HepG2 (cell line): ENCODE measurements around the gene MAP3K9. TPM values are rescaled to one million over a fixed set of nuclear protein-coding genes. Genes with fewer than 3 reads are reported as not detected.

Source experiments
- ADNP ChIP-seq: sonication (generic); formaldehyde crosslinking; IDR thresholded peaks from 2 replicates; pipeline ENCODE4 v1.4.0; 2020; ENCODE audit warnings: missing genetic modification reagents
- ATF7 ChIP-seq, 2 experiments: fragments of 450-650 bp in 1 of 2; sonication (generic) in 1 of 2; formaldehyde crosslinking in 1 of 2; IDR thresholded peaks; 2 replicates each; pipeline versions ENCODE4 v1.4.0 to v1.6.1; 2016 to 2020; ENCODE audit warnings: antibody characterized with exemption in 1 of 2, mild to moderate bottlenecking in 1 of 2, missing genetic modification reagents in 1 of 2
- CCAR2 ChIP-seq: fragments of 200-400 bp; formaldehyde crosslinking; optimal IDR thresholded peaks from 2 replicates; pipeline ENCODE3; 2018; ENCODE audit warnings: low read depth, mild to moderate bottlenecking, low read length, moderate library complexity
- GTF3A ChIP-seq: sonication (generic); formaldehyde crosslinking; conservative IDR thresholded peaks from 2 replicates; pipeline ENCODE4 v1.4.0; 2020; ENCODE audit warnings: mild to moderate bottlenecking, missing genetic modification reagents
- KAT8 ChIP-seq: IDR thresholded peaks from 2 replicates; pipeline ENCODE4 v1.6.1; 2016; ENCODE audit warnings: missing genetic modification reagents, missing compliant biosample characterization
- NCOA2 ChIP-seq: sonication (generic); formaldehyde crosslinking; IDR thresholded peaks from 2 replicates; pipeline ENCODE4 v1.8.0; 2022; ENCODE audit warnings: inconsistent platforms
- PAXIP1 ChIP-seq: sonication (generic); formaldehyde crosslinking; conservative IDR thresholded peaks from 2 replicates; pipeline ENCODE4 v1.4.0; 2020; ENCODE audit warnings: mild to moderate bottlenecking, missing genetic modification reagents, moderate library complexity
- POLR2A ChIP-seq, 2 experiments: IDR thresholded peaks; 2 replicates each; pipeline ENCODE4 v1.6.1; 2011; ENCODE audit warnings: low read depth in 2 of 2, low read length in 2 of 2, mild to moderate bottlenecking in 1 of 2, moderate library complexity in 1 of 2; ENCODE audit not compliant: insufficient read depth in 1 of 2
- RARA ChIP-seq: IDR thresholded peaks from 2 replicates; pipeline ENCODE4 v1.6.1; 2016; ENCODE audit warnings: missing genetic modification reagents, missing compliant biosample characterization
- RCOR2 ChIP-seq: IDR thresholded peaks from 2 replicates; pipeline ENCODE4 v1.6.1; 2016; ENCODE audit warnings: missing biosample characterization, missing genetic modification reagents
- RFX1 ChIP-seq: fragments of 450-650 bp; IDR thresholded peaks from 2 replicates; pipeline ENCODE4 v1.6.1; 2017
- RFX3 ChIP-seq: IDR thresholded peaks from 2 replicates; pipeline ENCODE4 v1.6.1; 2016; ENCODE audit warnings: missing biosample characterization, missing genetic modification reagents
- TBX2 ChIP-seq: sonication (generic); formaldehyde crosslinking; IDR thresholded peaks from 2 replicates; pipeline ENCODE4 v1.5.0; 2020; ENCODE audit warnings: missing genetic modification reagents, mild to moderate bottlenecking, borderline replicate concordance
- ZNF143 ChIP-seq: sonication (generic); formaldehyde crosslinking; IDR thresholded peaks from 2 replicates; pipeline ENCODE4 v1.4.0; 2020; ENCODE audit warnings: missing genetic modification reagents
- ZNF160 ChIP-seq: sonication (generic); formaldehyde crosslinking; IDR thresholded peaks from 2 replicates; pipeline ENCODE4 v1.8.0; 2022; ENCODE audit warnings: mild to moderate bottlenecking, inconsistent platforms, missing genetic modification reagents
- ZNF563 ChIP-seq: sonication (generic); formaldehyde crosslinking; IDR thresholded peaks from 2 replicates; pipeline ENCODE4 v1.8.0; 2022; ENCODE audit warnings: mild to moderate bottlenecking, moderate library complexity, missing genetic modification reagents
- ZNF619 ChIP-seq: sonication (generic); formaldehyde crosslinking; IDR thresholded peaks from 2 replicates; pipeline ENCODE4 v1.4.0; 2020; ENCODE audit warnings: mild to moderate bottlenecking, missing genetic modification reagents
- ZNF703 ChIP-seq: sonication (generic); formaldehyde crosslinking; IDR thresholded peaks from 2 replicates; pipeline ENCODE4 v1.5.1; 2020; ENCODE audit warnings: missing genetic modification reagents, mild to moderate bottlenecking, moderate library complexity, borderline replicate concordance
- ZNF749 ChIP-seq: sonication (generic); formaldehyde crosslinking; IDR thresholded peaks from 2 replicates; pipeline ENCODE4 v1.8.0; 2022; ENCODE audit warnings: mild to moderate bottlenecking, missing genetic modification reagents, moderate library complexity, borderline replicate concordance
- polyA plus RNA-seq, 8 experiments: library from polyadenylated mRNA; depleted of rRNA in 3 of 8; stranded (reverse) in 7 of 8; unstranded in 1 of 8; fragments of >200 nt; fragmentation: Illumina TruSeq in 4 of 8; extraction: Trizol in 4 of 8; gene quantifications; 2 replicates each; pipeline versions ENCODE4 v1.2.1 to v1.2.3, GENCODE V29; 2011 to 2016; ENCODE audit warnings: low read depth in 4 of 8, missing spikeins in 1 of 8, mixed read lengths in 1 of 8; ENCODE audit not compliant: insufficient read depth in 1 of 8
- total RNA-seq, 5 experiments: library from RNA; depleted of rRNA; stranded (reverse); fragments of >200 nt; fragmentation: Illumina TruSeq; extraction: Trizol; gene quantifications; 2 replicates each; pipeline ENCODE4 v1.2.3, GENCODE V29; 2016; ENCODE audit warnings: low read depth in 1 of 5
- TF ChIP-seq, protein P1 (sequence below): sonication (generic); formaldehyde crosslinking; IDR thresholded peaks from 2 replicates; pipeline ENCODE4 v1.5.0; 2020; ENCODE audit warnings: missing genetic modification reagents
- TF ChIP-seq, protein P2 (sequence below): sonication (generic); formaldehyde crosslinking; IDR thresholded peaks from 2 replicates; pipeline ENCODE4 v1.8.0; 2022; ENCODE audit warnings: missing genetic modification reagents, low read depth, mild to moderate bottlenecking, borderline replicate concordance
- TF ChIP-seq, protein P3 (sequence below): IDR thresholded peaks from 2 replicates; pipeline ENCODE4 v1.6.1; 2016; ENCODE audit warnings: missing compliant biosample characterization, missing genetic modification reagents, borderline replicate concordance
- TF ChIP-seq, protein P4 (sequence below): sonication (generic); formaldehyde crosslinking; IDR thresholded peaks from 2 replicates; pipeline ENCODE4 v1.4.0; 2020; ENCODE audit warnings: missing genetic modification reagents

MAP3K9 gene
- total and polyA plus RNA-seq, 2 of the 13 experiments (the other 11 are each of a cell fraction or from before 2014, with no cell fraction given), result 4.3 to 4.5 TPM

DNA sequence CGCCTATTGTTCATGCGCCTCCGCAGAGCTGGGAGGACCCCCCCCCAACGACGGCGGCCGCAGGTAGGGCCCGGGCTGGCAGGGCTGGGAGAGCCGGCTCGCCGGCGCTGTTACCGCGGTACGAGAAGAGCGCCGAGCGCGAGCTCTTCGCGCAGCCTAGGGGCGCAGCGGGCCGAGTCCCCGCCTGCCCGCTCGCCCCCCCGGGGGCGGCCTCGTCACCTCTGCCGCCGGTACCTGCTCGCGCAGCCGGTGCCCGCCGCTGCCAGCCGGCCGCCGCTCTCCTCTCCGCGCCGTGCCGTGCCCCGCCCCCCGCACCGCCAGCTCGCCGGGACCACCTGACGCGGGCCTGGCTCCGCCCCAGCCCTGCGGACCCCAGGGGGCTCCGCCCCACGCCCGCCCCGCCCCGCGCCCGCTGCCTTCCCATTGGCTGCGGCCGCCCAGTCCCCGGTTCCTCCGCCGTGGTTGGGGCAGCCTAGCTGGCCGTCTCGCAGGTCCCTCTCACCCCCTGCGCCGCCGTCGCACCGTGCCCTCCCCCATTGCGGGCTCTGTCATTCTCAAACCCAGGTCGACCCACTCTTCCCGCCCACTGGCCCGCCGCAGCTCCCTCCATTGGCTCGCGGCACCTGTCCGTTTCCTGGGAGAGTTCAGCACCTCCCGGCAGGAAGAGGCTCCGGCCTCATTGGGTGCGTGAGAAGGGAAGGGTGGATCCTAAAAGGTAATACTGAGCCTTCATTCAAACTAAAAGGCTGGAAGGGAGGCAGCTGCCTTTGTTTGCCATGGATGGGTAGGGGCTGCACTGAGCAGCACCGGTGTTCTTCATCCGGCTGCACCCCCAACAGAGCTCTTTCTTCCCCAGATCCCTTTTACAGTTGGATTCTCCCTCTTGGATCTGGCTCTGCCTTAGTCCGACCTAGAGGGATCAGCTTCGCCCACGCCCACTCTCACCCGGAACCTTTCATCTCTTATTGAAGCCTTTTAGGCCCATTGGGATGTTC, at the start of gene MAP3K9 (continued):
- TF ChIP-seq ZNF160 (CRISPR knock-in tag) (no peak), POLR2A (IDR thresholded peaks at IDR 0.05; ENCODE audit: insufficient read depth in 1 of 2, low read depth in 2 of 2, low read length in 2 of 2) (peak; percentile 62 to 79), RFX1 (no peak), RCOR2 (CRISPR knock-in tag) (no peak), ADNP (CRISPR knock-in tag) (no peak), ATF7 (IDR thresholded peaks at IDR 0.05) (no peak), ATF7 (CRISPR knock-in tag; IDR thresholded peaks at IDR 0.05) (no peak), ZNF749 (CRISPR knock-in tag) (no peak), NCOA2 (CRISPR knock-in tag) (no peak), ZNF619 (no peak), KAT8 (peak; percentile 52; the same call in 1 of the 2 replicates), ZNF143 (CRISPR knock-in tag) (no peak), TBX2 (CRISPR knock-in tag) (no peak; the same call in 1 of the 2 replicates), RFX3 (no peak), GTF3A (CRISPR knock-in tag) (no peak), ZNF703 (CRISPR knock-in tag) (no peak), ZNF563 (CRISPR knock-in tag) (no peak), CCAR2 (no peak), RARA (CRISPR knock-in tag) (no peak), PAXIP1 (CRISPR knock-in tag) (peak; percentile 35; the same call in 1 of the 2 replicates)
- TF ChIP-seq, protein P1, sequence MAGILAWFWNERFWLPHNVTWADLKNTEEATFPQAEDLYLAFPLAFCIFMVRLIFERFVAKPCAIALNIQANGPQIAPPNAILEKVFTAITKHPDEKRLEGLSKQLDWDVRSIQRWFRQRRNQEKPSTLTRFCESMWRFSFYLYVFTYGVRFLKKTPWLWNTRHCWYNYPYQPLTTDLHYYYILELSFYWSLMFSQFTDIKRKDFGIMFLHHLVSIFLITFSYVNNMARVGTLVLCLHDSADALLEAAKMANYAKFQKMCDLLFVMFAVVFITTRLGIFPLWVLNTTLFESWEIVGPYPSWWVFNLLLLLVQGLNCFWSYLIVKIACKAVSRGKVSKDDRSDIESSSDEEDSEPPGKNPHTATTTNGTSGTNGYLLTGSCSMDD, result no peak
- TF ChIP-seq, protein P2, sequence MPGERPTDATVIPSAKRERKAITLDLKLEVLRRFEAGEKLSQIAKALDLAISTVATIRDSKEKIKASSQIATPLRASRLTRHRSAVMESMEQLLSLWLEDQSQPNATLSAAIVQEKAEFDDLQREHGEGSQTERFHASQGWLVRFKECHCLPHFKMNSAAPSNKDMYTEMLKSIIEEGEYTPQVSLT (CRISPR knock-in tag), result no peak
- TF ChIP-seq, protein P3, sequence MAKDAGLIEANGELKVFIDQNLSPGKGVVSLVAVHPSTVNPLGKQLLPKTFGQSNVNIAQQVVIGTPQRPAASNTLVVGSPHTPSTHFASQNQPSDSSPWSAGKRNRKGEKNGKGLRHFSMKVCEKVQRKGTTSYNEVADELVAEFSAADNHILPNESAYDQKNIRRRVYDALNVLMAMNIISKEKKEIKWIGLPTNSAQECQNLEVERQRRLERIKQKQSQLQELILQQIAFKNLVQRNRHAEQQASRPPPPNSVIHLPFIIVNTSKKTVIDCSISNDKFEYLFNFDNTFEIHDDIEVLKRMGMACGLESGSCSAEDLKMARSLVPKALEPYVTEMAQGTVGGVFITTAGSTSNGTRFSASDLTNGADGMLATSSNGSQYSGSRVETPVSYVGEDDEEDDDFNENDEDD (CRISPR knock-in tag), result peak; percentile 64; the same call in 1 of the 2 replicates
- TF ChIP-seq, protein P4, sequence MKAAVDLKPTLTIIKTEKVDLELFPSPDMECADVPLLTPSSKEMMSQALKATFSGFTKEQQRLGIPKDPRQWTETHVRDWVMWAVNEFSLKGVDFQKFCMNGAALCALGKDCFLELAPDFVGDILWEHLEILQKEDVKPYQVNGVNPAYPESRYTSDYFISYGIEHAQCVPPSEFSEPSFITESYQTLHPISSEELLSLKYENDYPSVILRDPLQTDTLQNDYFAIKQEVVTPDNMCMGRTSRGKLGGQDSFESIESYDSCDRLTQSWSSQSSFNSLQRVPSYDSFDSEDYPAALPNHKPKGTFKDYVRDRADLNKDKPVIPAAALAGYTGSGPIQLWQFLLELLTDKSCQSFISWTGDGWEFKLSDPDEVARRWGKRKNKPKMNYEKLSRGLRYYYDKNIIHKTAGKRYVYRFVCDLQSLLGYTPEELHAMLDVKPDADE, result no peak
